OCI-LY7 (cell line): Measurements from ENCODE around the gene BCL11A.

Experiments
- CTCF ChIP-seq: fragments of 200-600 bp; sonication (generic); conservative IDR thresholded peaks from 2 replicates; pipeline ENCODE4 v1.5.1; 2014; ENCODE audit warnings: mild to moderate bottlenecking, antibody characterized with exemption, low read length, moderate library complexity, mixed read lengths
- EZH2phosphoT487 ChIP-seq: fragments of 200-600 bp; sonication (generic); IDR thresholded peaks from 2 replicates; pipeline ENCODE4 v1.6.1; 2018; ENCODE audit warnings: low read depth, borderline replicate concordance, mild to moderate bottlenecking, mixed run types, antibody characterized with exemption, low read length, moderate library complexity, mixed read lengths

DNA sequence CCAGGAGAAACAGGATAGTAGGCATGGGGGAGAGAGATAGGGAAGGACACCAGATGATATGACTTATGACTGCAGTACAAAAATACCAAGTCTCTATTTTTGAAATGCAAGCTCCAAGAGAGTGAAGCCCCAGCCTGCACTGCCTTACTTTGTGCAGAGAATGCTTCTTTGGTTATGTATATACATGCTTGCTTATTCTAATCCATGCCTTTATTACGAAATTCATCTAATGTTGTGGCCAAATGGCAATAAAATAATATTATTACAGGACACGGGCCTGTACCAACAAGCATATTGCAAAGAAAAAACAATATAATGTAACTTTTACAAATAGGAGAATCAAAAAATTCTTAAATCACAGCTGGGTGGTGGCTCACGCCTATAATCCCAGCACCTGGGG, 110.8 kb downstream of the BCL11A start:
- TF ChIP-seq CTCF (no peak), EZH2phosphoT487 (no peak)
